MM.1S (cell line): ENCODE results near the gene KCNJ6.

Experiments used
- DNase-seq: peaks from one replicate; pipeline ENCODE4 v3.0.0-alpha.2; 2015
- H2AFZ ChIP-seq: fragments of 300-600 bp; sonication (generic); 2 replicates; pipeline ENCODE4 v1.6.0; 2016; ENCODE audit warnings: antibody characterized with exemption, low read length
- H3F3A ChIP-seq: fragments of 300-600 bp; sonication (generic); 2 replicates; pipeline ENCODE4 v1.6.1; 2016; ENCODE audit warnings: mild to moderate bottlenecking, antibody characterized with exemption, low read length, moderate library complexity, mixed read lengths; ENCODE audit not compliant: insufficient read depth
- H3K27ac ChIP-seq: fragments of 300-600 bp; sonication (generic); 2 replicates; pipeline ENCODE4 v1.5.1; 2016; ENCODE audit warnings: mild to moderate bottlenecking, low read length
- H3K27me3 ChIP-seq: fragments of 300-600 bp; sonication (generic); replicated peaks from 2 replicates; pipeline ENCODE4 v1.6.0; 2016; ENCODE audit warnings: low read length; ENCODE audit not compliant: insufficient read depth
- H3K36me3 ChIP-seq: fragments of 300-600 bp; sonication (generic); replicated peaks from 2 replicates; pipeline ENCODE4 v1.6.1; 2016; ENCODE audit warnings: mild to moderate bottlenecking, low read length, mixed read lengths; ENCODE audit not compliant: insufficient read depth
- H3K4me1 ChIP-seq: fragments of 300-600 bp; sonication (generic); 2 replicates; pipeline ENCODE4 v1.6.1; 2016; ENCODE audit warnings: low read length, mixed read lengths
- H3K4me2 ChIP-seq: fragments of 300-600 bp; sonication (generic); 2 replicates; pipeline ENCODE4 v1.6.0; 2016; ENCODE audit warnings: low read depth, low read length
- H3K4me3 ChIP-seq: fragments of 300-600 bp; sonication (generic); 2 replicates; pipeline ENCODE4 v1.5.1; 2016; ENCODE audit warnings: low read length, mixed read lengths
- H3K79me2 ChIP-seq: fragments of 300-600 bp; sonication (generic); 2 replicates; pipeline ENCODE4 v1.6.1; 2016; ENCODE audit warnings: mixed run types, low read length, mixed read lengths
- H3K9ac ChIP-seq: fragments of 300-600 bp; sonication (generic); 2 replicates; pipeline ENCODE4 v1.6.1; 2016; ENCODE audit warnings: low read length, mixed read lengths
- H3K9me2 ChIP-seq: fragments of 300-600 bp; sonication (generic); replicated peaks from 2 replicates; pipeline ENCODE4 v1.6.1; 2016; ENCODE audit warnings: mild to moderate bottlenecking, low read length, mixed read lengths; ENCODE audit not compliant: insufficient read depth
- H3K9me3 ChIP-seq: fragments of 300-600 bp; sonication (generic); replicated peaks from 2 replicates; pipeline ENCODE4 v1.6.1; 2016; ENCODE audit warnings: mild to moderate bottlenecking, low read length, mixed read lengths; ENCODE audit not compliant: insufficient read depth
- H4K20me1 ChIP-seq: fragments of 300-600 bp; sonication (generic); 2 replicates; pipeline ENCODE4 v1.6.1; 2016; ENCODE audit warnings: mild to moderate bottlenecking, low read length, moderate library complexity, mixed read lengths; ENCODE audit not compliant: insufficient read depth
- EZH2 ChIP-seq: fragments of 300-600 bp; sonication (generic); optimal IDR thresholded peaks from 2 replicates; pipeline ENCODE3; 2017; ENCODE audit warnings: low read depth, mild to moderate bottlenecking, antibody characterized with exemption, low read length, mixed read lengths
- EZH2phosphoT487 ChIP-seq: fragments of 300-600 bp; sonication (generic); IDR thresholded peaks from 2 replicates; pipeline ENCODE4 v1.6.1; 2018; ENCODE audit warnings: antibody characterized with exemption, low read length
- TF ChIP-seq, protein P1 (sequence below): fragments of 300-600 bp; sonication (generic); IDR thresholded peaks from 2 replicates; pipeline ENCODE4 v1.5.1; 2016; ENCODE audit warnings: antibody characterized with exemption, low read length, mixed read lengths

The KCNJ6 gene

DNA sequence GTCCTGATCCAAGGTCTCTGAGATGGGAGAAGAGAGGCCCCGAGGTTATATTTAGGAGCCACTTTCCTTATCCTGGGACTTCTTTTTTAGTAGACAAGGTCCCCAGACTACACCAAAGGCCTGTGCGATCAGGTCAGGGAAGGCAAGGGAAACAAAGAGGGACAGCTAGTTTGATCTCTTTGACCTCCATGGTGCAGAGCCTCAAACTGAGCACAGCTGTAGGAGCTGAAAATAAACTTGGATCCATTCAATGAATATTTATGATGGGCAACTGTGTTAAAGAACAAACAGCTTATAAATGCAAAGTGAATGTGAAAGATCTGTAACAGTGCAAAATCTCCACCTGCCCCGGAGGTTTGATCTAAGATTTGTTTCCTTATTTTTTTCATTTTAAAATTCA is 293.1 kb downstream of the KCNJ6 start:
- Histone ChIP-seq H3K79me2 (no peaks in the 10 kb centered on the region), H3K4me3 (no peak overlapping the region), H3K36me3 (no peaks in the 10 kb centered on the region), H3K27ac (no peak overlapping the region), H3K9me3 (no peaks in the 10 kb centered on the region), H3K27me3 (no peaks in the 10 kb centered on the region), H3K9me2 (no peaks in the 10 kb centered on the region), H3K4me2 (no peak overlapping the region), H3K9ac (no peak overlapping the region), H3K4me1 (peaks cover 16% of the 10 kb centered on the region), H2AFZ (no peak overlapping the region), H3F3A (peaks cover 11% of the 10 kb centered on the region; the same call in 1 of the 2 replicates), H4K20me1 (no peaks in the 10 kb centered on the region)
- no peak for DNase-seq
- TF ChIP-seq EZH2 = no peak
- TF ChIP-seq, protein P1, sequence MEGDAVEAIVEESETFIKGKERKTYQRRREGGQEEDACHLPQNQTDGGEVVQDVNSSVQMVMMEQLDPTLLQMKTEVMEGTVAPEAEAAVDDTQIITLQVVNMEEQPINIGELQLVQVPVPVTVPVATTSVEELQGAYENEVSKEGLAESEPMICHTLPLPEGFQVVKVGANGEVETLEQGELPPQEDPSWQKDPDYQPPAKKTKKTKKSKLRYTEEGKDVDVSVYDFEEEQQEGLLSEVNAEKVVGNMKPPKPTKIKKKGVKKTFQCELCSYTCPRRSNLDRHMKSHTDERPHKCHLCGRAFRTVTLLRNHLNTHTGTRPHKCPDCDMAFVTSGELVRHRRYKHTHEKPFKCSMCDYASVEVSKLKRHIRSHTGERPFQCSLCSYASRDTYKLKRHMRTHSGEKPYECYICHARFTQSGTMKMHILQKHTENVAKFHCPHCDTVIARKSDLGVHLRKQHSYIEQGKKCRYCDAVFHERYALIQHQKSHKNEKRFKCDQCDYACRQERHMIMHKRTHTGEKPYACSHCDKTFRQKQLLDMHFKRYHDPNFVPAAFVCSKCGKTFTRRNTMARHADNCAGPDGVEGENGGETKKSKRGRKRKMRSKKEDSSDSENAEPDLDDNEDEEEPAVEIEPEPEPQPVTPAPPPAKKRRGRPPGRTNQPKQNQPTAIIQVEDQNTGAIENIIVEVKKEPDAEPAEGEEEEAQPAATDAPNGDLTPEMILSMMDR = no peak
- TF ChIP-seq EZH2phosphoT487 = no peak

DNA sequence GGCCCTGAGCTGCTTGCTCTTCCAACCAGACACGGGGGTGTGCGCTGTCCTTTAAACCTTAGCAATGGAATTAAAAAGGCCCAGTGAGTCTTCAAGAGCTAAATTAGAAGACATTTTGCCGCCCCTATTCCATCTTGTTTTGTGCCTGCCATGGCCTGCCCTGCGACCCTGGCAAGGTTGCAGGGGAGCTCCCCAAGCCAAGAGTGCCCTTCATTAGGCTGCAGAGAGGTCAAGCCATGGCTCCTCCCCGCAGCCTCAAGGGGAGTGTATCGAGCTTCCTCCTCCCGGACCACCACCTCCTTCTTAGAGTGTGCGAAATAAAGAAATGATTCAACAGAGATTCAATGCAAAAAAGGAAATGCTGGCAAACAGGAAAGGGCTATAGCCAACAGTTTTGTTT is 293.5 kb downstream of the KCNJ6 start:
- no peak overlapping the region for H3K27ac ChIP-seq
- H3K9me2 ChIP-seq = no peaks in the 10 kb centered on the region
- H4K20me1 ChIP-seq = no peaks in the 10 kb centered on the region
- H3K9me3 ChIP-seq = no peaks in the 10 kb centered on the region
- peaks cover 16% of the 10 kb centered on the region for H3K4me1 ChIP-seq
- H2AFZ ChIP-seq = no peak overlapping the region
- H3K4me3 ChIP-seq = no peak overlapping the region
- no peak overlapping the region for H3K9ac ChIP-seq
- H3F3A ChIP-seq = peaks cover 11% of the 10 kb centered on the region; the same call in 1 of the 2 replicates
- DNase-seq = no peak
- H3K4me2 ChIP-seq = no peak overlapping the region
- no peaks in the 10 kb centered on the region for H3K36me3 ChIP-seq
- H3K27me3 ChIP-seq = no peaks in the 10 kb centered on the region
- TF ChIP-seq EZH2phosphoT487 = no peak
- TF ChIP-seq EZH2 = no peak
- TF ChIP-seq, protein P1 = no peak
- no peaks in the 10 kb centered on the region for H3K79me2 ChIP-seq

DNA sequence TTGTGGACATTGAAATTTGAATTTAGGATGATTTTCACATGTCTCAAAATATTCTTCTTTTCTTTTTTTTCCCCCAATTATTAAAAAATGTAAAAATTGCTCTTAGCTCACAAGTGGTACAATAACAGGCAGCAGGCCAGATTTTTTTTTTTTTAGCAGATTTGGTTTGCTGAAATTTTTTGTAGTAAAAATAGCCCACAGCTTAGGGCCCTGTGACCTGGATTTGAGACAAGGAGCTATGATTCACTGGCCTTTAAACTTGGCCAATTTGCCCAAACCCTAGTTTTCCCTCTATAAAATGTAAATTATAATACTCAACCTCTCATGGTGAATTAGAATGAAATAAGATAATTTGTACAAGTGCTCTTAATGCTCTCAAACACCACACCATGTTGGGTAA is 295.9 kb downstream of the KCNJ6 start:
- no peak overlapping the region for H3K4me2 ChIP-seq
- H3K9me2 ChIP-seq = no peaks in the 10 kb centered on the region
- H3K27me3 ChIP-seq = no peaks in the 10 kb centered on the region
- H3K4me1 ChIP-seq = no peaks in the 10 kb centered on the region
- H3K36me3 ChIP-seq = no peaks in the 10 kb centered on the region
- no peak overlapping the region for H3K4me3 ChIP-seq
- DNase-seq = no peak
- no peaks in the 10 kb centered on the region for H3K9me3 ChIP-seq
- H3K79me2 ChIP-seq = no peaks in the 10 kb centered on the region
- H3K9ac ChIP-seq = no peak overlapping the region
- no peak overlapping the region for H2AFZ ChIP-seq
- no peaks in the 10 kb centered on the region for H4K20me1 ChIP-seq
- TF ChIP-seq EZH2 (no peak), EZH2phosphoT487 (no peak)
- TF ChIP-seq, protein P1 = no peak
- H3F3A ChIP-seq = no peaks in the 10 kb centered on the region
- H3K27ac ChIP-seq = no peak overlapping the region
